ENCODE data around the gene WWTR1.

Gene WWTR1

DNA sequence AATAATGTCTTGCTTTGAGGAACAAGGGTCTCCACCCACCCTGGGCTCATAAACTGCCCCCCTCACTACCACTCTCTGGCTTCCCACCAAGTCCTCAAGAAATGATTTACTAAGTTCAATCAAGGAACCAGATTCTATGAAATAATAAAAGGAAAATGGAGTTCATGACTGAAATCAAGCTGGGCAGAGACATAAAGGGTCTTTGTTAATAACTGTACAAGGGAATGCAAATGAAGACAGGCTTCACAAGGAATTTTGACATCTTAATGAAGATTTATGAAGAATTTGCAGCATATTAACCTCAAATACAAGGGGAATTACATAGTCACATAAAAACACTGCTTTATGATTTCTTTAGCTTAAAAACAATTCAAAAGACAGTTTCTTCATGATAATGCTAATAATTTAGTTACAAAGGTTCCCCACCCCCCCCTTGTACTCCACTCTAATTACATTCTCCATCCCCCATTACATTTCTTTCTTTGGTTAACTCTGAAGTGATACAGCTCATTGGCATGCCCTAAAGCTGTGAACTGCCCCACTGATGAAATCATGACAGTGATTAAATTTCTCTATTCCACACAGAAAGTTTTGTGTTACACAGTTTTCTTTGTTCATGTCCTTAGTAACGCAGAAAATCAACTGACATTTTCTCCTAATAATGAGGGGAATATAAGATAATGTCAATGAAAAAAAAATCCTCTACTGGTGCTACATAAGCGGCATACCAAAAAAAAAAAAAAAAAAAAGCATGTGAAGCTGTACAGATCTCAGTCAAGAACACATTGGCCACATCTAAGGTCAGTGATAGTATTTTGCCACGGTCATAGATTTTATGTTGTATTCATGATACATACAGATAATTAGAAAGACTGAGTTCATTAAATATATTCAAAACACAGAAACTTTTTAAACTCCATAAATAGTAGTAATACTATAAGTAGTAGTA is 54.4 kb downstream of the WWTR1 start:
- H3K4me3 ChIP-seq (ENCODE audit: low read depth, low read length) = no peak overlapping the region
- TF ChIP-seq, protein P1, sequence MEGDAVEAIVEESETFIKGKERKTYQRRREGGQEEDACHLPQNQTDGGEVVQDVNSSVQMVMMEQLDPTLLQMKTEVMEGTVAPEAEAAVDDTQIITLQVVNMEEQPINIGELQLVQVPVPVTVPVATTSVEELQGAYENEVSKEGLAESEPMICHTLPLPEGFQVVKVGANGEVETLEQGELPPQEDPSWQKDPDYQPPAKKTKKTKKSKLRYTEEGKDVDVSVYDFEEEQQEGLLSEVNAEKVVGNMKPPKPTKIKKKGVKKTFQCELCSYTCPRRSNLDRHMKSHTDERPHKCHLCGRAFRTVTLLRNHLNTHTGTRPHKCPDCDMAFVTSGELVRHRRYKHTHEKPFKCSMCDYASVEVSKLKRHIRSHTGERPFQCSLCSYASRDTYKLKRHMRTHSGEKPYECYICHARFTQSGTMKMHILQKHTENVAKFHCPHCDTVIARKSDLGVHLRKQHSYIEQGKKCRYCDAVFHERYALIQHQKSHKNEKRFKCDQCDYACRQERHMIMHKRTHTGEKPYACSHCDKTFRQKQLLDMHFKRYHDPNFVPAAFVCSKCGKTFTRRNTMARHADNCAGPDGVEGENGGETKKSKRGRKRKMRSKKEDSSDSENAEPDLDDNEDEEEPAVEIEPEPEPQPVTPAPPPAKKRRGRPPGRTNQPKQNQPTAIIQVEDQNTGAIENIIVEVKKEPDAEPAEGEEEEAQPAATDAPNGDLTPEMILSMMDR (IDR thresholded peaks at IDR 0.05; ENCODE audit: low read depth, low read length, missing control alignments) = no peak
- DNase-seq (ENCODE audit: low read depth) = no peak

DNA sequence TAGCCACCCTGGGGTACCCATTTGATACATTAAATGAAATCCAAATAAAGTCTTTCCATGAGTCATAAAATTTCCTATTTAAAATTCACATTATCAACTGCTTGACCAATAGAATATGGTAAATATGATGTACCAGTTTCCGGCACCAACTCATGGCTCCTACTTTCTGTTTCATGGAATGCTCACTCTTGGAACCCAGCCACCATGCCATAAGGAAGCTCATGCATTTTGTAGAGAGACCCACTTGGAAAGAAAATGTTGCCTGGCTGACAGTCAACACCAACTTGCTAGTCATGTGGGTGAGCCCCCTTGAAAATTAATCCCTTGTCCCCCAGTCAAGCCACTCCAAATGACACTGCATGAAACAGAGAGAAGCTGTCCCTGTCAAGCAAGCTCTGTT is 57.2 kb downstream of the WWTR1 start:
- no peak overlapping the region for H3K4me3 ChIP-seq (ENCODE audit: low read depth, low read length)
- TF ChIP-seq, protein P1 (IDR thresholded peaks at IDR 0.05; ENCODE audit: low read depth, low read length, missing control alignments) = no peak
- no peak for DNase-seq (ENCODE audit: low read depth)

DNA sequence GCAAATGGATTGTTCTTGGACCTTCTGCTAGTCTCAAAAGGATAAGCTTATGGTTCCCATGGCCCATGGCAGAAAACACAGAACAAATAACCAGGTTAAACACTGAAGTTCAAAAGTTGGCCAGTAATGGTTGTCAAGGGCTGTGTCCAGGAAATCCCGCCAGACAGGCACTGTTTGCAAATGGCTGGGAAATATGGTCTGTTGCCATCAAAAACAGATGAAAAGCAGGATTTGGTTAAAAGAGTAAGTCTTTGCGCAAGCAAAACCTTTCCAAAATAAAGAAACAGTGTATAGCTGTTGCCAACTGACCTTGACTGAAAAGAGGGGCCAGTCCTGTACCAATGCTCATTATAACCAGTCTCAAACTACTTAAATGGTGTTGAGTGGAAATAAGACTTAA is 58.6 kb downstream of the WWTR1 start:
- TF ChIP-seq, protein P1 (IDR thresholded peaks at IDR 0.05; ENCODE audit: low read depth, low read length, missing control alignments) = no peak
- DNase-seq (ENCODE audit: low read depth) = no peak
- no peak overlapping the region for H3K4me3 ChIP-seq (ENCODE audit: low read depth, low read length)

DNA sequence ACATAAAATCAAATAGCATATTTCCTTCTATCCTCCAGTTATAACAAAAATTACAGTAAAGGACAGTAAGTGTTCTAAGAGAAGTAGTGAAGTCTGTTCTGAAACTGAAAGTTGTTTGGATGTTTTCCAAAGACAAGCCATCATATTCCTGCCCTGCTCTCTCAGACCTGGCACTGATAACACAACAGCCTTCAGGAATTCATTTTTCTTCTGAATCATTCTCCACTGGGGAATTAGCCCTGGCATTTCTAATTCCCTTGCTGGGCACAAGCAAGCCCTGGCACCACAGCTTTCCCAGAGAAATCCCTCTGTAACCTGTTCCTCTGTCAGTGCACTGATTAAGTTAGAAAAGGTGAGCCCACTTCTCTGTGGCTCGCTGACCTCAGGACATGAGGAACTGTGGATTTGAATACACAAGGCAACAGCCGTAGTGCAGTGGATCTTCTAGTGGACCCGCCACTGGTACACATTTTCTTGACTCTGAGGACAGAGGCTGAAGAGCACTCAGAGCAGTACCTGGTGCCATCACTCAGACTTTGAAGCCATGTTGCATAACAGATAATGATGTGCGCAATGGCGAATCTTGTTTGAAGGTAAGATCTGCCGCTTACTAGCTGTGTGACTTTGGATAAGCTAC is 61.6 kb downstream of the WWTR1 start:
- TF ChIP-seq, protein P1 (IDR thresholded peaks at IDR 0.05; ENCODE audit: low read depth, low read length, missing control alignments) = no peak
- no peak overlapping the region for H3K4me3 ChIP-seq (ENCODE audit: low read depth, low read length)
- no peak for DNase-seq (ENCODE audit: low read depth)

DNA sequence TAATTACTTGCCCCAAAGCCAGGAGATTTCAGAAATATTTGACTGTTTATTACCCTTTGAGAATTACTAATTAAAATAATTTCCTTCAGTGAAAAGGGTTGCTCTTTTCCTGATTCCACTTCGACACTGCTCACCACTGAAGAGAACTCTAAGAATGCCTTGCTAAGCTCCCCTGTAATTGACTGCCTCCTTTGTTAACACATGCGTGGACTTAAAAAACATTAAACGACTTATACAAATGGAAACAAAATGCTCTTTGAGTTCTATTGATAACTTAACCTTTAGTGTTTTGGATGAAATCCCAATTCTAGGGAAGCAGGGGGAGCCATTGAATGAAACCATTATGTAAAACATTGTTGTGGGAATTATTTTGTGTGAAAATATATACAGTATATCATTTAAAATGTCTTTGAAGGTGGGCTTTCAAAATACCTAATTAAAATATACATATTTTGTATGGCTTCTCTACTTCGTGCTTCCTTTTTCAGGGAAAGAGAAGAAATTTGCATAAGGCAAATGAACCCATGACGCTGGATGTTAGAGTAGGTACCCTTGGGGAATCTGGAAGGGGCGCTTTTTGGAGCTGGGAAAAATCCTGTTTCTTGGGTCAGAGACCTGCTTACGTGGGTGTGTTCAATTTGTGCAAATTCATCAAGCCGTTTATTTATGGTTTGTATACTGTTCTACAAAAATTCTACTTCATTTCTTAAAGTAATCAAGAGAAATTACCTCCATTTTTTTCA is 64.2 kb downstream of the WWTR1 start:
- TF ChIP-seq, protein P1 (IDR thresholded peaks at IDR 0.05; ENCODE audit: low read depth, low read length, missing control alignments) = no peak
- no peak overlapping the region for H3K4me3 ChIP-seq (ENCODE audit: low read depth, low read length)
- DNase-seq (ENCODE audit: low read depth) = no peak

DNA sequence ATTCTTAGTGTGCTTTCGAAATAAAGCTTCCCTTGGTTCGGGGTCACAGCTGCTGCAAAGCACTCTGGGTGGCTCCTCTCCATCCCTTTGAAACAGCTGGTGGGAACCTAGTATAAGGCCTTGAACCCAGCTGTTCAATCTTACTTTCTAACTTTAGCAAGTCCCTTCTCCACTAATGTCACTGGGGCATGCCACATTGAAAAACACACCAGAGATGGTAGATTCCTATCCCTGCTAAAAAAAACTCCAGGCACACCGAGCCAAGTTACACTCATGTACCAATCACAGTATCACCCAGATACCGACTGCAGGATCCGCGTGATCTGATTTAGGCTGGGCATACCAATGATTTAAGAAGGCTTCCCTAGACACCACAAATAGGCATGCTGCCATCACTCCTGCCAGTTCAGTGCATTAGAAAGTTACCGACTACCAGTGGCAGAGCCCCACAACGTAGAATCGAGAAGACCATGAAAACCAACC is 65.0 kb downstream of the WWTR1 start:
- H3K4me3 ChIP-seq (ENCODE audit: low read depth, low read length) = no peak overlapping the region
- TF ChIP-seq, protein P1 (IDR thresholded peaks at IDR 0.05; ENCODE audit: low read depth, low read length, missing control alignments) = no peak
- DNase-seq (ENCODE audit: low read depth) = no peak
